ENCODE results near the gene PRDM16. TPM values are rescaled to one million over a fixed set of nuclear protein-coding genes. Genes with fewer than 3 reads are reported as not detected.

The PRDM16 gene
- total RNA-seq, 1 donor from 2014 or later, result 21.4 TPM

GRCh38 chr1:3474421-3474820 lies 405.4 kb downstream of the PRDM16 start:
- TF ChIP-seq, protein P1, sequence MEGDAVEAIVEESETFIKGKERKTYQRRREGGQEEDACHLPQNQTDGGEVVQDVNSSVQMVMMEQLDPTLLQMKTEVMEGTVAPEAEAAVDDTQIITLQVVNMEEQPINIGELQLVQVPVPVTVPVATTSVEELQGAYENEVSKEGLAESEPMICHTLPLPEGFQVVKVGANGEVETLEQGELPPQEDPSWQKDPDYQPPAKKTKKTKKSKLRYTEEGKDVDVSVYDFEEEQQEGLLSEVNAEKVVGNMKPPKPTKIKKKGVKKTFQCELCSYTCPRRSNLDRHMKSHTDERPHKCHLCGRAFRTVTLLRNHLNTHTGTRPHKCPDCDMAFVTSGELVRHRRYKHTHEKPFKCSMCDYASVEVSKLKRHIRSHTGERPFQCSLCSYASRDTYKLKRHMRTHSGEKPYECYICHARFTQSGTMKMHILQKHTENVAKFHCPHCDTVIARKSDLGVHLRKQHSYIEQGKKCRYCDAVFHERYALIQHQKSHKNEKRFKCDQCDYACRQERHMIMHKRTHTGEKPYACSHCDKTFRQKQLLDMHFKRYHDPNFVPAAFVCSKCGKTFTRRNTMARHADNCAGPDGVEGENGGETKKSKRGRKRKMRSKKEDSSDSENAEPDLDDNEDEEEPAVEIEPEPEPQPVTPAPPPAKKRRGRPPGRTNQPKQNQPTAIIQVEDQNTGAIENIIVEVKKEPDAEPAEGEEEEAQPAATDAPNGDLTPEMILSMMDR (IDR thresholded peaks at IDR 0.05; ENCODE audit: unreplicated experiment), result no peak
- no peaks in the 10 kb centered on the region for H3K9me3 Mint-ChIP-seq (ENCODE audit: unreplicated experiment)
- H3K4me1 Mint-ChIP-seq (ENCODE audit: unreplicated experiment), result peaks cover 14% of the 10 kb centered on the region
- peaks cover 33% of the 10 kb centered on the region for H3K27me3 Mint-ChIP-seq (ENCODE audit: unreplicated experiment)
- H3K36me3 Mint-ChIP-seq (ENCODE audit: low read depth, unreplicated experiment), result peaks cover 8% of the 10 kb centered on the region
- no peak for DNase-seq (ENCODE audit: low spot score)
- no peak overlapping the region for H3K27ac Mint-ChIP-seq (ENCODE audit: unreplicated experiment)
- no peak overlapping the region for H3K4me3 Mint-ChIP-seq (ENCODE audit: unreplicated experiment)

- Mint-ChIP-seq H3K4me1 (ENCODE audit: unreplicated experiment) (peaks cover 4% of the 10 kb centered on the region), H3K36me3 (ENCODE audit: low read depth, unreplicated experiment) (no peaks in the 10 kb centered on the region)
Observed at GRCh38 chr1:3475839-3476573, 407.0 kb downstream of the PRDM16 start.

DNA sequence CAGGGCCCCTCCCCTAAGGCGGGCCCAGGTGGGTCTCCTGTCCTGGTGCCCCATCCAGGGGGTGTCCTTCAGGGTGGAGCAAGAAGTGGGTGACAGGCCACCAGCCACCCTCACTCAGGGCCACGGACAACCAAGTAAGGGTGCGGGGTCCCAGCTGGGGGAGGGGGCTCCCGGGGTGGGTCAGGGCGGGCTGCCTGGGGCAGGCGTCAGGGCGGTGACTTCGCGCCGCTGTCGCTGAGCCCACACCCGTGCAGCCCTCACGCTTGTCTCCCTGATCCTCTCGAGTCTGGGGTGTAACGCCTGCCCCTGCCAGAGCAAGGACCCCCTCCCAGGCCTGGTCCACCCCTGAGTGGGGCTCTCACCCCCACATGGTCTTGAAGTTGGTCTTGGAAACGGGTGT lies 407.7 kb downstream of the PRDM16 start:
- TF ChIP-seq, protein P1 (IDR thresholded peaks at IDR 0.05; ENCODE audit: unreplicated experiment), result no peak
- Mint-ChIP-seq H3K9me3 (ENCODE audit: unreplicated experiment) (no peaks in the 10 kb centered on the region), H3K27ac (ENCODE audit: unreplicated experiment) (no peak overlapping the region), H3K27me3 (ENCODE audit: unreplicated experiment) (peaks cover 24% of the 10 kb centered on the region), H3K4me3 (ENCODE audit: unreplicated experiment) (no peak overlapping the region), H3K4me1 (ENCODE audit: unreplicated experiment) (peaks cover 4% of the 10 kb centered on the region), H3K36me3 (ENCODE audit: low read depth, unreplicated experiment) (no peaks in the 10 kb centered on the region)
- no peak for DNase-seq (ENCODE audit: low spot score)

More at GRCh38 chr1:3475839-3476573, 407.0 kb downstream of the PRDM16 start:
- no peak overlapping the region for H3K4me3 Mint-ChIP-seq (ENCODE audit: unreplicated experiment)
- peaks cover 26% of the 10 kb centered on the region for H3K27me3 Mint-ChIP-seq (ENCODE audit: unreplicated experiment)
- DNase-seq (ENCODE audit: low spot score), result no peak
- no peak overlapping the region for H3K27ac Mint-ChIP-seq (ENCODE audit: unreplicated experiment)
- TF ChIP-seq, protein P1 (IDR thresholded peaks at IDR 0.05; ENCODE audit: unreplicated experiment), result no peak
- no peaks in the 10 kb centered on the region for H3K9me3 Mint-ChIP-seq (ENCODE audit: unreplicated experiment)

DNA sequence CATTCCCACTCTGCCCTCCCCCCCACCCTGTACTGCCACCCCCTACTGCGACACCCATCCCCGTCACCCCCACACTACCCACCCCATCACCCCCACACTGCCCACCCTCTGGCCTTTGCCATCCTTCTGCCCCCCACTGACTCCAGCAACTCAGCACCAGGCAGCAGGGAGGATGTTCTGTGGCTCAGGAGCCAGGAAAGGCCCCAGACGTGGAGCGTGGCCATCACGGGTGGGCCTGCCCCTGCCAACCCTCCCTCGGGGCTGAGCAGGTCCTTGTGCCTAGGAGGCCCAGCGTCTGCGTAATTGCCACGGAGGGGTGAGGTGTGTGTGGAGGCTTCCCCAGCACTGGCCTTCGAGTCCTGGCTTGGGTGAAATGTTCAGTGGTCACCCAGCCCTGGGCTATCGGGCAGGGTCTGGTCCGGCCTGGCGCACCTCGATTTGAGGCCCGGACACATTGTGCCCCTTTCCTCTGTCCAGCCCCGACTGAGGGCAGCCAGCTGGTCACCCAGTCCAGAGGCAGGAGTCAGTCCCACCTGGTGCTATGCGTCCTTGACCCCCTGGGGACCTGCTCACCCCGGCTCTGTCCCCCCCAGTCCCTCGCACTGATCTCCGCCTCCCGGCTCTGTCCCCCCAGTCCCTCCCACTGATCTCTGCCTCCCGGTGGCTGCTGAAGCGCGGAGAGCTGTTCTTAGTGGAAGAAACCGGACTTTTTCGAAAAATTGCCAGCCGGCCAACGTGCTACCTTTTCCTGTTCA lies 408.4 kb downstream of the PRDM16 start:
- Mint-ChIP-seq H3K4me1 (ENCODE audit: unreplicated experiment) (peaks cover 4% of the 10 kb centered on the region), H3K9me3 (ENCODE audit: unreplicated experiment) (no peaks in the 10 kb centered on the region), H3K27me3 (ENCODE audit: unreplicated experiment) (peaks cover 24% of the 10 kb centered on the region), H3K36me3 (ENCODE audit: low read depth, unreplicated experiment) (no peaks in the 10 kb centered on the region), H3K27ac (ENCODE audit: unreplicated experiment) (no peak overlapping the region), H3K4me3 (ENCODE audit: unreplicated experiment) (no peak overlapping the region)
- TF ChIP-seq, protein P1 (IDR thresholded peaks at IDR 0.05; ENCODE audit: unreplicated experiment), result no peak
- peak; percentile 62 for DNase-seq (ENCODE audit: low spot score)

DNA sequence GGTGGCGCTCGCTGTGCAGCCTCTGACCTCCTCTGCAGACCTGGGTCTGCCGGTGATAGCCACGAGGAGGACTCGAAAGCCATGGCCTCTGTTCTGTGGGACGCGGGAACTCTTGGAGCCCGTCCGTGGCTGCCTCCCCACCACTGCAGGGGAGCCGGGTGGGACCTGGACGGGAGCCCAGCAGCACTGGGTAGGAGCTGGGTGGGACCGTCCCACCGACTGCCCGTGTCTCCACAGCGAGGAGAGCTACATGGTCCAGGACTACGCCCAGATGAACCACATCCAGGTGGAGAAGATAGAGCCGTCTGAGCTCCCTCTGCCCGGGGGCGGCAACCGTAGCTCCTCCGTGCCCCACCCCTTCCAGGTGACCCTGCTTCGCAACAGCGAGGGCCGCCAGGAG lies 409.2 kb downstream of the PRDM16 start:
- TF ChIP-seq, protein P1 (IDR thresholded peaks at IDR 0.05; ENCODE audit: unreplicated experiment), result no peak

More for the DNA sequence above, 409.2 kb downstream of the PRDM16 start:
- no peaks in the 10 kb centered on the region for H3K9me3 Mint-ChIP-seq (ENCODE audit: unreplicated experiment)
- no peak overlapping the region for H3K27ac Mint-ChIP-seq (ENCODE audit: unreplicated experiment)
- H3K36me3 Mint-ChIP-seq (ENCODE audit: low read depth, unreplicated experiment), result no peaks in the 10 kb centered on the region
- no peak overlapping the region for H3K4me3 Mint-ChIP-seq (ENCODE audit: unreplicated experiment)
- H3K4me1 Mint-ChIP-seq (ENCODE audit: unreplicated experiment), result peaks cover 4% of the 10 kb centered on the region
- no peak for DNase-seq (ENCODE audit: low spot score)
- peaks cover 24% of the 10 kb centered on the region for H3K27me3 Mint-ChIP-seq (ENCODE audit: unreplicated experiment)
